KMS-11 (cell line): ENCODE results near the gene HDAC4.

Experiments used
- H2AFZ ChIP-seq: fragments of 200-600 bp; sonication (generic); 2 replicates; pipeline ENCODE4 v1.6.1; 2016; ENCODE audit warnings: antibody characterized with exemption, mixed run types, low read depth
- H3K27ac ChIP-seq: fragments of 200-600 bp; sonication (generic); 2 replicates; pipeline ENCODE4 v1.6.1; 2016; ENCODE audit warnings: mild to moderate bottlenecking, mixed run types
- H3K27me3 ChIP-seq: fragments of 200-600 bp; sonication (generic); 2 replicates; pipeline ENCODE4 v1.6.1; 2017; ENCODE audit warnings: mild to moderate bottlenecking, low read depth, mixed run types, moderate library complexity; ENCODE audit not compliant: insufficient read depth
- H3K36me3 ChIP-seq: fragments of 200-600 bp; sonication (generic); 2 replicates; pipeline ENCODE4 v1.6.1; 2017; ENCODE audit warnings: mild to moderate bottlenecking, mixed run types; ENCODE audit not compliant: insufficient read depth
- H3K4me1 ChIP-seq: fragments of 200-600 bp; sonication (generic); 2 replicates; pipeline ENCODE4 v1.6.1; 2016; ENCODE audit warnings: mild to moderate bottlenecking, low read depth, mixed run types; ENCODE audit not compliant: poor library complexity, severe bottlenecking
- H3K4me2 ChIP-seq: fragments of 200-600 bp; sonication (generic); 2 replicates; pipeline ENCODE4 v1.7.0; 2016; ENCODE audit warnings: mild to moderate bottlenecking, mixed run types
- H3K4me3 ChIP-seq: fragments of 200-600 bp; sonication (generic); IDR thresholded peaks from 2 replicates; pipeline ENCODE4 v1.6.1; 2017; ENCODE audit warnings: low read depth, low read length, mixed read lengths; ENCODE audit not compliant: insufficient read depth
- H3K79me2 ChIP-seq: fragments of 200-600 bp; sonication (generic); 2 replicates; pipeline ENCODE4 v1.6.1; 2016; ENCODE audit warnings: low read depth, mixed run types; ENCODE audit not compliant: insufficient read depth
- H3K9ac ChIP-seq: fragments of 200-600 bp; sonication (generic); 2 replicates; pipeline ENCODE4 v1.6.1; 2016; ENCODE audit warnings: mild to moderate bottlenecking, mixed run types
- H4K20me1 ChIP-seq: fragments of 200-600 bp; sonication (generic); 2 replicates; pipeline ENCODE4 v1.6.1; 2016; ENCODE audit warnings: mild to moderate bottlenecking, mixed run types; ENCODE audit not compliant: insufficient read depth
- TF ChIP-seq, protein P1 (sequence below): fragments of 200-600 bp; sonication (generic); conservative IDR thresholded peaks from 2 replicates; pipeline ENCODE4 v1.6.1; 2017; ENCODE audit warnings: low read depth, mild to moderate bottlenecking, antibody characterized with exemption, low read length, moderate library complexity, mixed read lengths

Gene HDAC4

DNA sequence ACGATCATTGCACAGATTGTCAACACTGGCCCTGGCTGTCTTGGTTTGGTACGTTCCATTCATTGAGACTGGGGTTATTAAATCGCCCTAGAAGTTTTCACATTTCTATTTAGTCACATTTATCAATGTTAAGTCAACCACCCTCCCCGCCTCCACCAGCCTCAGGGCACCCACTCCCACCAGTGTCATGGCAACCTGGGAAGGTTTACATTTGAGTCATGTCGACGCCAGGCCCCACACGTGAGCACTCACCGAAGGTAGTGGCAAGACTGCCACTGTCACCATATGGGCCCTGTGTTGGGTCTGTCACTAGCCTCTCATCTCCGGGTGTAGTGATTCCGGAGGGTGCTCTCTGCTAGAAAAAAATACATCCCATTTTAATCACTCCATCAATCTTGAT is 358.8 kb downstream of the HDAC4 start:
- Histone ChIP-seq H3K9ac (no peak overlapping the region), H3K4me2 (no peak overlapping the region), H2AFZ (no peak overlapping the region), H3K27ac (no peak overlapping the region), H3K79me2 (no peaks in the 10 kb centered on the region), H3K27me3 (no peaks in the 10 kb centered on the region), H3K36me3 (no peaks in the 10 kb centered on the region), H3K4me3 (no peak overlapping the region), H3K4me1 (no peaks in the 10 kb centered on the region), H4K20me1 (no peaks in the 10 kb centered on the region)
- TF ChIP-seq, protein P1, sequence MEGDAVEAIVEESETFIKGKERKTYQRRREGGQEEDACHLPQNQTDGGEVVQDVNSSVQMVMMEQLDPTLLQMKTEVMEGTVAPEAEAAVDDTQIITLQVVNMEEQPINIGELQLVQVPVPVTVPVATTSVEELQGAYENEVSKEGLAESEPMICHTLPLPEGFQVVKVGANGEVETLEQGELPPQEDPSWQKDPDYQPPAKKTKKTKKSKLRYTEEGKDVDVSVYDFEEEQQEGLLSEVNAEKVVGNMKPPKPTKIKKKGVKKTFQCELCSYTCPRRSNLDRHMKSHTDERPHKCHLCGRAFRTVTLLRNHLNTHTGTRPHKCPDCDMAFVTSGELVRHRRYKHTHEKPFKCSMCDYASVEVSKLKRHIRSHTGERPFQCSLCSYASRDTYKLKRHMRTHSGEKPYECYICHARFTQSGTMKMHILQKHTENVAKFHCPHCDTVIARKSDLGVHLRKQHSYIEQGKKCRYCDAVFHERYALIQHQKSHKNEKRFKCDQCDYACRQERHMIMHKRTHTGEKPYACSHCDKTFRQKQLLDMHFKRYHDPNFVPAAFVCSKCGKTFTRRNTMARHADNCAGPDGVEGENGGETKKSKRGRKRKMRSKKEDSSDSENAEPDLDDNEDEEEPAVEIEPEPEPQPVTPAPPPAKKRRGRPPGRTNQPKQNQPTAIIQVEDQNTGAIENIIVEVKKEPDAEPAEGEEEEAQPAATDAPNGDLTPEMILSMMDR, result no peak

DNA sequence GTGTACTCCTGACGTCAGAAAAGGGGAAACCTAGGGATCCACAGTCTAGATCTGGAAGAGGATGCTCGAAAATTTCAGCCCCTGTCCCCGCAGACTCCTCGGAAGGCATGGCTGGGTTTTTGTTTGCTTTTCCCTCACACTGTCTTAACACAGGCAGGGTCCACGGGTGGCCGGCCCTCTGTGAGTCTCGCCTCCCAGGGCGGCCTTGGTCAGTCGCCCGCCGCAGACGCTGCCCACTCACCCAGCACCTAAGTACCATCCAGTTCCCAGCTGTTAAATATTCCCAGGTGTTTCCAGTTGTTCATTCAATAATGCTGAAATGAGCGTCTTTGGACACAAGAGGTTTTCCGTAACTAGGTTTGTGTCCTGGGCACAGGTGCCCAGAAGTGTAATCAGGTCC is 359.8 kb downstream of the HDAC4 start:
- no peaks in the 10 kb centered on the region for H3K36me3 ChIP-seq
- H3K4me1 ChIP-seq, result no peaks in the 10 kb centered on the region
- no peaks in the 10 kb centered on the region for H3K79me2 ChIP-seq
- TF ChIP-seq, protein P1, result no peak
- no peak overlapping the region for H3K27ac ChIP-seq
- no peak overlapping the region for H3K9ac ChIP-seq
- H3K4me3 ChIP-seq, result no peak overlapping the region
- H4K20me1 ChIP-seq, result no peaks in the 10 kb centered on the region
- no peak overlapping the region for H3K4me2 ChIP-seq
- H2AFZ ChIP-seq, result no peak overlapping the region
- no peaks in the 10 kb centered on the region for H3K27me3 ChIP-seq

DNA sequence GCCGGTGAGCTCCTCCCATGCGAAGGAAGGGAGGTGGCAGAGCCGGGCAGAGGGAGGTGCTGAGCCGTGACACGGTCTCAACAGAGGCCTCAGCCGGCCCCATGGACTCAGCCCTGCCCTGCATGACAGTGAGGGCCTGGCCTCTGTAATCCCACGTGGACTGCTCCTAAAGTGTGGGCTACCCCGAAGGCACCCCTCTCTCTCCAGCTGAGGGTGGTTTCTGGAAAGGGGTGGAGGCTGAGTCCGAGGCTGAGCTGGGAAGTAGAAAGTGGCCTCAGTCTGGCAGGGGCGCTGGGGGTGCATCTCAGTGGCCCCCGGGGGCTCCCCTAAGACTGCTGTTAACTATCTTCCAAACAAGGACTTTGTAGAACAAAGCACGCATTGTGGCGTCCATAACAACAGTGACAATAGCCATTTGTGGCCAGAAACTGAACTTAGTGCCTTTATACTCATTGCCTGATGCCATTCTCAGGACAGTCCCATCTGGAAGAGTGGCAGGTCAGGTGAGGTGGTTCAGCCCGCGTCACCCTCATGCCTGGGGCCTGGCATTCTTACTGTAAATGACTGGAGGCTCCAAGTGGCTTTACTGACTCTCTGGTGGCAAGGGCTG is 360.6 kb downstream of the HDAC4 start:
- TF ChIP-seq, protein P1, result no peak
- Histone ChIP-seq H3K9ac (no peak overlapping the region), H3K4me2 (no peak overlapping the region), H3K27ac (no peak overlapping the region), H3K27me3 (no peaks in the 10 kb centered on the region), H2AFZ (no peak overlapping the region), H3K4me3 (no peak overlapping the region), H3K4me1 (no peaks in the 10 kb centered on the region), H3K36me3 (no peaks in the 10 kb centered on the region), H3K79me2 (no peaks in the 10 kb centered on the region), H4K20me1 (no peaks in the 10 kb centered on the region)

DNA sequence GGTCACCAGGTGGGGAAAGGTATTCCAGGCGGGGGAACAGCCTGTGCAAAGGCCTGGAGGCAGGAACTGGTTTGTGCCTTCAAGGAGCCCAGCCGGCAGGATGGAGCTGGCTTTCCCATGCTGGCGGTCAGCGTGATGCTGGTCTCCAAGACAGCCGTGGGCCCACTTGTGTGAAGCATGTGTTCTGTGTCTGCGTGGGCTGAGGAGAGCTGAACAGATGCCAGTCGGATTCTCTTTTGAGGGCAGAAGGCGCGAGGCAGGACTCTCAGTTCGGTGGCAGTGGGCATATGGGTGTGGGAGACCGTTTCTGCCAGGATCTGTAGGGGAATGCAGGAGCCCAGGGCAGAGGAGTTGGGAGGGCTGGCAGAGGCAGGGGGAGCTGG is 361.4 kb downstream of the HDAC4 start:
- H4K20me1 ChIP-seq, result no peaks in the 10 kb centered on the region
- no peak overlapping the region for H3K9ac ChIP-seq
- H3K79me2 ChIP-seq, result no peaks in the 10 kb centered on the region
- TF ChIP-seq, protein P1, result no peak
- no peak overlapping the region for H3K27ac ChIP-seq
- H2AFZ ChIP-seq, result no peak overlapping the region
- no peaks in the 10 kb centered on the region for H3K4me1 ChIP-seq
- no peak overlapping the region for H3K4me2 ChIP-seq
- H3K4me3 ChIP-seq, result no peak overlapping the region
- no peaks in the 10 kb centered on the region for H3K36me3 ChIP-seq
- H3K27me3 ChIP-seq, result no peaks in the 10 kb centered on the region
